ENCODE measurements around the gene GRIN3A.

GRIN3A gene

GRCh38 chr9:101639311-101639710, 99.1 kb downstream of the GRIN3A start:
- no peak for DNase-seq (ENCODE audit: low read depth)
- H3K4me3 ChIP-seq (ENCODE audit: low read depth, low read length) = no peak overlapping the region

- no peak for DNase-seq (ENCODE audit: low read depth)
- H3K4me3 ChIP-seq (ENCODE audit: low read depth, low read length) = no peak overlapping the region
These were observed 102.2 kb downstream of the GRIN3A start for GRCh38 chr9:101636247-101636646.

- no peak overlapping the region for H3K4me3 ChIP-seq (ENCODE audit: low read depth, low read length)
- no peak for DNase-seq (ENCODE audit: low read depth)
These were observed 103.0 kb downstream of the GRIN3A start for GRCh38 chr9:101635473-101635872.

- DNase-seq (ENCODE audit: low read depth) = no peak
- no peak overlapping the region for H3K4me3 ChIP-seq (ENCODE audit: low read depth, low read length)
These were observed 103.6 kb downstream of the GRIN3A start for GRCh38 chr9:101634741-101635409.

GRCh38 chr9:101632611-101633010, 105.8 kb downstream of the GRIN3A start:
- no peak overlapping the region for H3K4me3 ChIP-seq (ENCODE audit: low read depth, low read length)
- DNase-seq (ENCODE audit: low read depth) = no peak

- no peak overlapping the region for H3K4me3 ChIP-seq (ENCODE audit: low read depth, low read length)
- DNase-seq (ENCODE audit: low read depth) = no peak
These were observed 106.6 kb downstream of the GRIN3A start for GRCh38 chr9:101631892-101632291.

- H3K4me3 ChIP-seq (ENCODE audit: low read depth, low read length) = no peak overlapping the region
- no peak for DNase-seq (ENCODE audit: low read depth)
These were observed 108.8 kb downstream of the GRIN3A start for GRCh38 chr9:101629636-101630035.

- no peak for DNase-seq (ENCODE audit: low read depth)
- no peak overlapping the region for H3K4me3 ChIP-seq (ENCODE audit: low read depth, low read length)
These were observed 110.3 kb downstream of the GRIN3A start for GRCh38 chr9:101628173-101628572.

GRCh38 chr9:101626295-101626694, 112.2 kb downstream of the GRIN3A start:
- no peak for DNase-seq (ENCODE audit: low read depth)
- no peak overlapping the region for H3K4me3 ChIP-seq (ENCODE audit: low read depth, low read length)

GRCh38 chr9:101625876-101626275, 112.6 kb downstream of the GRIN3A start:
- no peak overlapping the region for H3K4me3 ChIP-seq (ENCODE audit: low read depth, low read length)
- DNase-seq (ENCODE audit: low read depth) = peak; percentile 54

- H3K4me3 ChIP-seq (ENCODE audit: low read depth, low read length) = no peak overlapping the region
- DNase-seq (ENCODE audit: low read depth) = no peak
These were observed 118.0 kb downstream of the GRIN3A start for GRCh38 chr9:101620452-101620851.

- no peak overlapping the region for H3K4me3 ChIP-seq (ENCODE audit: low read depth, low read length)
- no peak for DNase-seq (ENCODE audit: low read depth)
These were observed 119.7 kb downstream of the GRIN3A start for GRCh38 chr9:101618698-101619097.

- no peak overlapping the region for H3K4me3 ChIP-seq (ENCODE audit: low read depth, low read length)
- no peak for DNase-seq (ENCODE audit: low read depth)
These were observed 132.9 kb downstream of the GRIN3A start for GRCh38 chr9:101605547-101605946.

- H3K4me3 ChIP-seq (ENCODE audit: low read depth, low read length) = no peak overlapping the region
- no peak for DNase-seq (ENCODE audit: low read depth)
These were observed 134.2 kb downstream of the GRIN3A start for GRCh38 chr9:101604296-101604695.

GRCh38 chr9:101601904-101602765, 136.3 kb downstream of the GRIN3A start:
- DNase-seq (ENCODE audit: low read depth) = no peak
- no peak overlapping the region for H3K4me3 ChIP-seq (ENCODE audit: low read depth, low read length)

GRCh38 chr9:101594796-101595195, 143.7 kb downstream of the GRIN3A start, which contains the start of gene PPP3R2:
Gene PPP3R2 (minus strand): TSS chr9:101594969. CDS start chr9:101594921, 48 bp downstream.
- DNase-seq (ENCODE audit: low read depth) = no peak
- H3K4me3 ChIP-seq (ENCODE audit: low read depth, low read length) = no peak within 1 kb of the TSS

- H3K4me3 ChIP-seq (ENCODE audit: low read depth, low read length) = no peak overlapping the region
- no peak for DNase-seq (ENCODE audit: low read depth)
These were observed 145.1 kb downstream of the GRIN3A start for GRCh38 chr9:101593345-101593744.

GRCh38 chr9:101592788-101593187, 145.7 kb downstream of the GRIN3A start:
- no peak for DNase-seq (ENCODE audit: low read depth)
- no peak overlapping the region for H3K4me3 ChIP-seq (ENCODE audit: low read depth, low read length)

GRCh38 chr9:101591787-101592446, 146.5 kb downstream of the GRIN3A start:
- no peak for DNase-seq (ENCODE audit: low read depth)
- H3K4me3 ChIP-seq (ENCODE audit: low read depth, low read length) = no peak overlapping the region

GRCh38 chr9:101590901-101591300, 147.5 kb downstream of the GRIN3A start:
- no peak for DNase-seq (ENCODE audit: low read depth)

More at GRCh38 chr9:101590901-101591300, 147.5 kb downstream of the GRIN3A start:
- H3K4me3 ChIP-seq (ENCODE audit: low read depth, low read length) = no peak overlapping the region
